ENCODE data around the gene MN1.

The MN1 gene

DNA sequence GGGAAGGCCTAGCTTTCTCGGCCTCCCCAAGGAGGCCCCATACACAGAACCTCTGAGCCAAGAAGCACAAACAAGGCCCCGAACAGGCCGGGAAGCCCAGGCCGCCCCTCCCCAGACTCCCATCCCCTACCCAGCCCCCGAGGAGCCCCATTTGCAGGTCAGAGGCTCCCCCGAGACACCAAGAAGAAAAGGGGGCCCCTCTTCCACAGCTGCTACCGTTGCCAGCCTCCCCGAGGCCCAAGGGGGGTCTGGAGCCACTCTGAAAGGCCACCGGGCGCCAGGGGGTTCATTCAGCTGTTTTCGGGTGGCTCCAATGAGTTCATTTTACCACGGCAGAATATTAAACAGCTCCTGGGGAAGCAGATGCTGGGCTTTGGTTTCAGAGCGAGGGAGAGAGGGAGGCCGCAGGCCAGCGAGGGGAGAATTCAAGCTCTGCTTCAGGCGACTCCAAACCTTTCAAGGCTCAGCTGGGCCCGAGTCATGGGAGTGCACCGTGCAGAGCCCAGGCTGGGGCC lies 28.5 kb downstream of the MN1 start:
- no peak overlapping the region for H3K4me3 ChIP-seq (ENCODE audit: low read length)
- H3K36me3 ChIP-seq (ENCODE audit: control insufficient read depth, insufficient read depth, low read length): no peaks in the 10 kb centered on the region
- peaks cover 23% of the 10 kb centered on the region for H3K4me1 ChIP-seq (ENCODE audit: control insufficient read depth, insufficient read depth, low read length)
- H3K27me3 ChIP-seq (ENCODE audit: control insufficient read depth, insufficient read depth, low read length): peaks cover 15% of the 10 kb centered on the region
- H3K9ac ChIP-seq (ENCODE audit: low read length): no peak overlapping the region
- no peaks in the 10 kb centered on the region for H3K9me3 ChIP-seq (ENCODE audit: control insufficient read depth, low read length)

DNA sequence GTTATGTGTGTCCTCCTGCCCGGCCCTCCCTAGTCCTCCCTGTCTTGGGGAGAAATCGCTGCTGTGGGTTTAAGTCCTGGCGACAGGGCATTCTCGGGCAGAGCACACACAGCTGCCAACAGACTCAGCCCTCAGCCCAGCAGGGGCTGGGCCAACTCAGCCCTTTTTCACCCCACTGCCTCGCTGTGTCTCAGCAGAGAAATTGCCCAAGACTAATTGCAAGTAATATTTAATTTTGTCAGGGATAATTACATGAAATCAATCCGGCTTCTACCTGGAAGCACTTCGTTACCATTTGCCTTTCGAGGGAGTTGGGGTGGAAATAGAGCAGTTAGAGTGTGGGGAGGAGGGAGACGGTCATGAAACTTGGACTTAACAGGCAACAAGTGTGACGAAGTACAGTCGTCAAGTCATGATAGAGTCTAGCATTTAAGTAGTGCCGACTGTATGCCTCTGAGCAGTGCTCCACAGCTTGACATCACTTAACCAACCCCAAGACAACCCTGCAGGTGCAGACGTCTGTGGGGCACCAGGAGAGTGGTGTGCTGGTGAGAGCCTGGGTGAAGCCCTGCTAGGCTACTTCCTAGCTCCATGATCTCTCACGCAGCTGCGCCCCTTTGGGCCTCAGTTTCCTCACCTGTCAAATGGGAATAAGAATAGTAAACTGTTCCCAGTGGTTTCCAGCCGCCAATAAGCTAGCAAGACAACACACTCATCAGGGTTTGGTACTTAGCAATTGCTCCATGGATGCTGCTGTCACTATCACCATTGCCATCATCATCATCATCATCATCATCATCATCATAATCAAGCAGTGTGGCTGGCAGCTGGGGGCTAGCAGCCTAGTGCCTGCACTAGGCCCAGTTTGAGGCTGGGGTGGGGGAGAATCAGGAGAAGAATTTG lies 29.2 kb downstream of the MN1 start:
- peaks cover 23% of the 10 kb centered on the region for H3K4me1 ChIP-seq (ENCODE audit: control insufficient read depth, insufficient read depth, low read length)
- no peaks in the 10 kb centered on the region for H3K9me3 ChIP-seq (ENCODE audit: control insufficient read depth, low read length)
- H3K36me3 ChIP-seq (ENCODE audit: control insufficient read depth, insufficient read depth, low read length): no peaks in the 10 kb centered on the region
- H3K27me3 ChIP-seq (ENCODE audit: control insufficient read depth, insufficient read depth, low read length): peaks cover 15% of the 10 kb centered on the region
- no peak overlapping the region for H3K9ac ChIP-seq (ENCODE audit: low read length)
- no peak overlapping the region for H3K4me3 ChIP-seq (ENCODE audit: low read length)

DNA sequence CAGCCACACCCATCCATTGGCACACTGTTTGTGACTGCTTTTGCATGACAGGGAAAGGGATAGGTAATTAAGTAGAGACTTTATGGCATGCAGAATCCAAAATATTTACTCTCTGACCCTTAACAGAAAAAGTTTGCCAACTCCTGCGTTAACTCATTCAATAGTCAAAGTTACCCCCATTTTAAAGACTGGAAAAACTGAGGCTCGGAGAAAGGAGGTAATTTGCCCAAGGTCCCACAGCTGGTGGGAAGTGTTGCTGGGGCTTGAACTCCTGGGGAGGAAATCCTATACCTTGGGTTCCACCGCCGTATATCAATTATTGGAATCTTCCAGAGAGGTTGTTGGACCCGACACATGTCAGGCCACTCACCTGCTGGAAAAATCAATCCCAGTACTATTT lies 29.9 kb downstream of the MN1 start:
- Histone ChIP-seq H3K36me3 (ENCODE audit: control insufficient read depth, insufficient read depth, low read length) (no peaks in the 10 kb centered on the region), H3K4me3 (ENCODE audit: low read length) (no peak overlapping the region), H3K9ac (ENCODE audit: low read length) (no peak overlapping the region), H3K4me1 (ENCODE audit: control insufficient read depth, insufficient read depth, low read length) (peaks cover 16% of the 10 kb centered on the region), H3K9me3 (ENCODE audit: control insufficient read depth, low read length) (no peaks in the 10 kb centered on the region), H3K27me3 (ENCODE audit: control insufficient read depth, insufficient read depth, low read length) (peaks cover 14% of the 10 kb centered on the region)

DNA sequence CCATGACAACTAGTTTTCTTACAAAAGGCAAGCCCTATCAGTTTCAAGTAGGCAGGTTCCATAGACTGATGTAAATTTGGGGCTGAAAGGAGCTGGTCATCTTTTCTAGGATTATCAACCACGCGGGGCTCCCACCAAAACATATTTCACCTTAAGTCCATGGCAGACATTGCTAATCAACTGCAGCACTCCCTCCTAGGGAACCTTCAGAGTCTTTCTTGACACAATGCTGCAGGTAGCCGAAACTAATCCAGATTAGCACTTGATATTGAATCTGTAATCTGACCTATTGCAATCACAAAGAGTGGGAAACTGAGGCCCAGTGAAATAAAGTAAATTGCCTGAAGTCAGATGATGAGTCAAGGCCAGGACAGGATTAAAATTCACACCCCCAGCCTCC lies 32.5 kb downstream of the MN1 start:
- H3K9ac ChIP-seq (ENCODE audit: low read length): no peak overlapping the region
- no peaks in the 10 kb centered on the region for H3K9me3 ChIP-seq (ENCODE audit: control insufficient read depth, low read length)
- H3K27me3 ChIP-seq (ENCODE audit: control insufficient read depth, insufficient read depth, low read length): no peaks in the 10 kb centered on the region
- no peaks in the 10 kb centered on the region for H3K36me3 ChIP-seq (ENCODE audit: control insufficient read depth, insufficient read depth, low read length)
- no peaks in the 10 kb centered on the region for H3K4me1 ChIP-seq (ENCODE audit: control insufficient read depth, insufficient read depth, low read length)
- no peak overlapping the region for H3K4me3 ChIP-seq (ENCODE audit: low read length)

DNA sequence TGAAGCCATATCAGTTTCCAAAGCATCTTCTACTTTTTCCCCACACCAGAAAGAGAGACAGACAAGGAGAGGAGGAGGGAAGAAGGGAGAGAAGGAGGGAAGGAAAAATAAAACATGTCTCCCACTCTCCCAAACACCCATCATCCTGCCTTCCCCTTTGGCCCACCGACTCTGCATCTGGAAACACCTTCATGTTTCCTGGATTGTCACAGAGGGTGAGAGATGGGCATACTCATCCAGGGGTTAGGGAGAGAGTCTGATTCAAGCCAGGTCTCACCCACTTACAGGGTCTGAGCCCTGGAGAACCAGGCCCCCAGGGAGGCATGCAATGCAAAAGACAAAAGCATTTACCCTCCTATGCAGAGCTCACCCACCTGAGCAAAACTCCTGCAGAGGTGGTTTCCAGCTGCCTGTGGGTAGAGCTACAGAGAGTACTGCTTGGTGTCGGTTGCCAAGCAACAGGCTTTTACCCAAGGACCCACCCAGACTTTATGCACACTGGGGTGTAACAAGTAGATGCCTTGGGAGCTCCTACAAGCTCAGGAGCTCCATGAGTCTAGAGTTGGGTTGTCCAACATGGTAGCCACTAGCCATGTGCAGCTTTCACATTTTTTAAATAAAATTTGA lies 33.4 kb downstream of the MN1 start:
- Histone ChIP-seq H3K4me1 (ENCODE audit: control insufficient read depth, insufficient read depth, low read length) (no peaks in the 10 kb centered on the region), H3K4me3 (ENCODE audit: low read length) (no peak overlapping the region), H3K27me3 (ENCODE audit: control insufficient read depth, insufficient read depth, low read length) (no peaks in the 10 kb centered on the region), H3K9me3 (ENCODE audit: control insufficient read depth, low read length) (no peaks in the 10 kb centered on the region), H3K9ac (ENCODE audit: low read length) (no peak overlapping the region), H3K36me3 (ENCODE audit: control insufficient read depth, insufficient read depth, low read length) (no peaks in the 10 kb centered on the region)

DNA sequence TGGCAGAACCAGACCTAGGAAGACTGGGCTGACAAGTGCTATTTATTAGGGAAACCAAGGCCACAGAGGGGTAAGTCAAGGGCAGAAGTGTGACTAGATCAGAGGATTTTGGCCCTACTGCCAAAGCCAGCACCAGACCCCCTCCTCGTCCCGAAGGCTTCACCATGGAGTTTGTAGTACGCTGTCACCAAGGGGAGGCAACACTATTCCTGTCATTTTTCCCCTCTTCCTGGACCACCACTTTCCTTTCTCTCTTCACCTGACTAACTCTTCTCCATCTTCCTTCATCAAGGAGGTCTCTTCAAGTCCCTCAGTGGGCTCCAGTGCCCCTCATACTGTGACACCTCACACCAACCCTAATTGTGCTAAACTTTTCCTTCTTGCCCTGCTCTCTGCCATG lies 34.9 kb downstream of the MN1 start:
- Histone ChIP-seq H3K36me3 (ENCODE audit: control insufficient read depth, insufficient read depth, low read length) (no peaks in the 10 kb centered on the region), H3K4me1 (ENCODE audit: control insufficient read depth, insufficient read depth, low read length) (no peaks in the 10 kb centered on the region), H3K9ac (ENCODE audit: low read length) (no peak overlapping the region)

DNA sequence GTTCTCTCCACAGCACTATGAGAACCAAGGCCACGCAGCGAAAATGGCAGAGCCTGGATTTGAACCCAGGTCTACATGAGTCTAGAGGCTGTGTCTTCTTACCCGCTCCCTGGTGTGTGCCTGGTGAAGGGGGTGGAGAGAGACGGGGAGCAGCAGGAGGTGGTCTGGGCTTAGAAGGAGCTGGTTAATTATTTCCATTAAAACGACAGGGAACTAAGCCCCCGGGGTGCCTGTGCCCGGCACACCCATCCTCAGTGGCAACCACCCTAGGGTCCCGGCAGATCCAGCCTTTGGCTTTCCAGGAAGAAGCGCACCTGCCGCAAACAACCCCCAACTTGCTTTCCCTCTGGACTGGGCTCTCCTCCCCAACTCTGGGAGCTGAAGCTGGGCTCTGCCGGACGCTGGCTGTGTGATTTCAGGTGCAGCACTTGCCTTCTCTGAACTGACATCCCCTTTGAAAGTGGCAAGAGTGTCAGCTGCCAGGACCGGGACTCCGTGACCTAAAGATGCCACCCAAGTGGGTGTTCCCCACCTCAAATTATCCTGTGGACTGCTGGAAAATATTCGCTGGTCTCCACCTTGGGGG lies 35.8 kb downstream of the MN1 start:
- H3K9me3 ChIP-seq (ENCODE audit: control insufficient read depth, low read length): no peaks in the 10 kb centered on the region

More for the DNA sequence above, 34.9 kb downstream of the MN1 start:
- Histone ChIP-seq H3K9me3 (ENCODE audit: control insufficient read depth, low read length) (no peaks in the 10 kb centered on the region), H3K27me3 (ENCODE audit: control insufficient read depth, insufficient read depth, low read length) (no peaks in the 10 kb centered on the region), H3K4me3 (ENCODE audit: low read length) (no peak overlapping the region)

DNA sequence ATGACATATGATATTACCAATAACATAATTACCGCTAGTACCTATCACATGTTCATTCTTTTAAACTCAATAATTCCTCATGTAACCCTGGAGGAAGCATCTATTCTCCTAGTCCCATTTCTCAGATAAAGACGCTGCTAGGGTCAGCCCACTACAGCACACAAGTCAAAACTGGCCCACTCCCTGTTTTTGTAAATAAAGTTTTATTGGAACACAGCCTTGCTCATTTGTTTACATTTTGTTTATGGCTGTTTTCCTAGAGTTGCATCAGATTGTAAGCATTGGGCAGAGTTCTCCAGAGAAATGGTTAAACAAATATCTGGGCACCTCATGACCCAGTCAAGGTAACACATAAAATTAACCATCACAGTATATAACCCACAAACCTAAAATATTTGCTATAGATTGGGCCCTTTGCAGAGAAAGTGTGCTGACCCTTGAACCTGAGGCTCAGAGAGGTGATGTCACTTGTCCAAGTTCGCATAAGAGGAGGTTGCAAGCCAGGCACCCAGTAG lies 36.8 kb downstream of the MN1 start:
- H3K36me3 ChIP-seq (ENCODE audit: control insufficient read depth, insufficient read depth, low read length): no peaks in the 10 kb centered on the region
- H3K4me1 ChIP-seq (ENCODE audit: control insufficient read depth, insufficient read depth, low read length): no peaks in the 10 kb centered on the region
- H3K4me3 ChIP-seq (ENCODE audit: low read length): no peak overlapping the region
- no peaks in the 10 kb centered on the region for H3K27me3 ChIP-seq (ENCODE audit: control insufficient read depth, insufficient read depth, low read length)
- H3K9ac ChIP-seq (ENCODE audit: low read length): no peak overlapping the region
- no peaks in the 10 kb centered on the region for H3K9me3 ChIP-seq (ENCODE audit: control insufficient read depth, low read length)

More for the DNA sequence above, 35.8 kb downstream of the MN1 start:
- Histone ChIP-seq H3K4me3 (ENCODE audit: low read length) (no peak overlapping the region), H3K36me3 (ENCODE audit: control insufficient read depth, insufficient read depth, low read length) (no peaks in the 10 kb centered on the region), H3K27me3 (ENCODE audit: control insufficient read depth, insufficient read depth, low read length) (no peaks in the 10 kb centered on the region), H3K4me1 (ENCODE audit: control insufficient read depth, insufficient read depth, low read length) (no peaks in the 10 kb centered on the region), H3K9ac (ENCODE audit: low read length) (no peak overlapping the region)

DNA sequence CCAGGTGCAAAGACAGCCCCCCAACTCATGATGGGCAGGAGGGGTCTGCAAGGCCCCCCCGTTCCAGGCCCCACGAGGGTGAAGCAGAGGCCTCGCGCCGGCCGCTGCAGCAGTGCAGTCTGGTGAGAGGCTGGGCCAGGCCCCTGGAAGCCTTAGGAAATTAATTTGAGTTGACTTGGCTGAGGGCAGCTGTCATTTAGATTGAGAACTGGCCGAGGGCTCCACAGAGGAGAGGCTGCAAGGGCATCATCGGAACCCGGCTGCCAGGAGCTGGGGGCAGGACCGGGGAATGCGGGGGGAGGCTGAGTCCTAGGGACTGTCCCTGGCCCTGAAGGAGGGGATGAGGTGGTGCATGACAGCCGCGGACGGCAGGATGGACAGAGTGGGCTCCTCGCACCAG lies 39.9 kb downstream of the MN1 start:
- Histone ChIP-seq H3K36me3 (ENCODE audit: control insufficient read depth, insufficient read depth, low read length) (no peaks in the 10 kb centered on the region), H3K27me3 (ENCODE audit: control insufficient read depth, insufficient read depth, low read length) (no peaks in the 10 kb centered on the region), H3K4me3 (ENCODE audit: low read length) (no peak overlapping the region), H3K9ac (ENCODE audit: low read length) (no peak overlapping the region), H3K4me1 (ENCODE audit: control insufficient read depth, insufficient read depth, low read length) (no peaks in the 10 kb centered on the region), H3K9me3 (ENCODE audit: control insufficient read depth, low read length) (no peaks in the 10 kb centered on the region)

DNA sequence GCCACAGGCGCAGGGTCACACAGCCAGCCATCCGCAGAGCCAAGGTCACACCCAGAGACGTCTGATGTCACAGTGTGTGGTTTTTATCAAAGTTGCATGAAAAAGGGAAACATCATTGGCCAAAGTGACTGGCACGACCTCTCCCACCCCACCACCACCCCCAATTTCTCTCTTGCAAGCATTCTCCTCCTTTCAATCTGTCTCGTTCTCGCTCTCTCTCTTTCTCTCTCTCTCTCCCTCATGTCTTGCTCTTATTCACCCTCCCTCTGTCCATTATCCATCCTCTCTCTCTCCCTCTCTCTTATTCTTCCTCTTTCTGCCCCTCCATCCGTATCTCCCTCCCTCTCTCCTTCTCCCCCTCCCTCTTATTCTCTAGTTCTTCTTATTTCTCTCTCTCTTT lies 40.6 kb downstream of the MN1 start:
- H3K27me3 ChIP-seq (ENCODE audit: control insufficient read depth, insufficient read depth, low read length): no peaks in the 10 kb centered on the region
- H3K36me3 ChIP-seq (ENCODE audit: control insufficient read depth, insufficient read depth, low read length): no peaks in the 10 kb centered on the region
- H3K9me3 ChIP-seq (ENCODE audit: control insufficient read depth, low read length): no peaks in the 10 kb centered on the region
- no peak overlapping the region for H3K4me3 ChIP-seq (ENCODE audit: low read length)
- H3K4me1 ChIP-seq (ENCODE audit: control insufficient read depth, insufficient read depth, low read length): no peaks in the 10 kb centered on the region
- no peak overlapping the region for H3K9ac ChIP-seq (ENCODE audit: low read length)

DNA sequence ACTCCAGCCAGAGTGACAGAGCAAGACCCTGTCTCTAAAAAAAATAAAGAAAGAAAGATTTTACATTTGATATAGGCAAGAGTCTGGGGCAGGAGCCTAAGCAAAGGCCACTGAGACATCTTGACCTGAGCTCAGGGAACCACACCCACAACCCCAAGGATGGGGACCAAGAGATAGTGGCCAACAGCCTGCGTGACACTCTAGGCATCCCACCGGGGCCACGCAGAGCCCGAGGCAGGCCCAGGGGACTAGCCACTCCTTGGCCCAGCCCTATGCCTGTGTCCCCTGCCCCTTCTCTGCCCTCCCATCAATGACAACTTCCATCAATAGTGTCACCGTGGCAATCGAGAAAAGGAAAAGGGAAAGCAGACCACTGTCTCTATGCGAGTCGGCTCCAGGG lies 41.1 kb downstream of the MN1 start:
- no peak overlapping the region for H3K9ac ChIP-seq (ENCODE audit: low read length)
- H3K4me1 ChIP-seq (ENCODE audit: control insufficient read depth, insufficient read depth, low read length): no peaks in the 10 kb centered on the region
- no peak overlapping the region for H3K4me3 ChIP-seq (ENCODE audit: low read length)
- H3K36me3 ChIP-seq (ENCODE audit: control insufficient read depth, insufficient read depth, low read length): no peaks in the 10 kb centered on the region
- no peaks in the 10 kb centered on the region for H3K9me3 ChIP-seq (ENCODE audit: control insufficient read depth, low read length)
- no peaks in the 10 kb centered on the region for H3K27me3 ChIP-seq (ENCODE audit: control insufficient read depth, insufficient read depth, low read length)
